AG04450 (cell line): ENCODE results near the gene CRYBA4. TPM values are rescaled to one million over a fixed set of nuclear protein-coding genes. Genes with fewer than 3 reads are reported as not detected.

ENCODE experiments used
- CTCF ChIA-PET: fragments of 300-600, 350-600 bp; formaldehyde crosslinking; extraction: SDS; loops from one replicate; lab custom pipeline; 2022; ENCODE audit warnings: antibody characterized with exemption, inconsistent platforms; lab: Charles Lee
- POLR2A ChIA-PET: fragments of 350-600 bp; formaldehyde crosslinking; extraction: SDS; loops from one replicate; lab custom pipeline; 2021; ENCODE audit warnings: antibody characterized with exemption, inconsistent platforms; lab: Yijun Ruan, JAX
- DNase-seq: peaks from one replicate; pipeline ENCODE4 v3.0.0-alpha.2; 2011; ENCODE audit warnings: low read depth, low spot score
- H3K27ac ChIP-seq: one replicate; pipeline ENCODE4 v1.5.1; 2012; ENCODE audit warnings: low read depth, low read length, control low read depth
- H3K27me3 ChIP-seq: one replicate; pipeline ENCODE4 v1.6.0; 2012; ENCODE audit warnings: low read length; ENCODE audit not compliant: control insufficient read depth, insufficient read depth
- H3K4me3 ChIP-seq: 2 replicates; pipeline ENCODE4 v1.5.1; 2011; ENCODE audit warnings: mild to moderate bottlenecking, low read depth, low read length, control low read depth
- H3K9me3 ChIP-seq: 2 replicates; pipeline ENCODE4 v1.5.1; 2012; ENCODE audit warnings: low read length; ENCODE audit not compliant: control insufficient read depth, insufficient read depth
- polyA plus RNA-seq: library from polyadenylated mRNA; depleted of rRNA; stranded (reverse); fragments of >200 nt; gene quantifications from 2 replicates; pipeline ENCODE4 v1.2.3, GENCODE V29; 2011
- TF ChIP-seq, protein P1 (sequence below): IDR thresholded peaks from 2 replicates; pipeline ENCODE4 v1.5.1; 2011; ENCODE audit warnings: low read depth, low read length, control low read depth, inconsistent platforms

CRYBA4 gene
- polyA plus RNA-seq, 1 experiment, result not detected

DNA sequence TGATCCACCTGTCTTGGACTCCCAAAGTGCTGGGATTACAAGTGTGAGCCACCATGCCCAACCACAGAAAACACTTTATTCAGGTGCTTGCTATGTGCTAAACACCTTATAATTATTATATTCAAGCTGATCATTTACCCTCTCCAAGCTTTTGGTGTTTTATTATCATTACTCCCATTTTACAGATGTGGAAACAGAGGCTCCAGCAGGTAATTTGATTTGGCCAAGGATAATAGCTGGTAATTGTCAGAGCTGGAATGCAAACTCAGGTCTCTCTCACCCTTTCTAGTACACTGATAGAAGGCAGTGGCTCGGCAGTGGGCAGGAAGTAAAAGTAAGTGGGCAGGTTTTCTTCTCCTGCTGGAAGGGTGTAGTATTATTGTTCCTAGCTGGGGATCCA is 28.0 kb upstream of the CRYBA4 start:
- TF ChIP-seq, protein P1, sequence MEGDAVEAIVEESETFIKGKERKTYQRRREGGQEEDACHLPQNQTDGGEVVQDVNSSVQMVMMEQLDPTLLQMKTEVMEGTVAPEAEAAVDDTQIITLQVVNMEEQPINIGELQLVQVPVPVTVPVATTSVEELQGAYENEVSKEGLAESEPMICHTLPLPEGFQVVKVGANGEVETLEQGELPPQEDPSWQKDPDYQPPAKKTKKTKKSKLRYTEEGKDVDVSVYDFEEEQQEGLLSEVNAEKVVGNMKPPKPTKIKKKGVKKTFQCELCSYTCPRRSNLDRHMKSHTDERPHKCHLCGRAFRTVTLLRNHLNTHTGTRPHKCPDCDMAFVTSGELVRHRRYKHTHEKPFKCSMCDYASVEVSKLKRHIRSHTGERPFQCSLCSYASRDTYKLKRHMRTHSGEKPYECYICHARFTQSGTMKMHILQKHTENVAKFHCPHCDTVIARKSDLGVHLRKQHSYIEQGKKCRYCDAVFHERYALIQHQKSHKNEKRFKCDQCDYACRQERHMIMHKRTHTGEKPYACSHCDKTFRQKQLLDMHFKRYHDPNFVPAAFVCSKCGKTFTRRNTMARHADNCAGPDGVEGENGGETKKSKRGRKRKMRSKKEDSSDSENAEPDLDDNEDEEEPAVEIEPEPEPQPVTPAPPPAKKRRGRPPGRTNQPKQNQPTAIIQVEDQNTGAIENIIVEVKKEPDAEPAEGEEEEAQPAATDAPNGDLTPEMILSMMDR, result no peak
- DNase-seq, result no peak
- Histone ChIP-seq H3K4me3 (no peak overlapping the region), H3K27ac (no peak overlapping the region), H3K9me3 (no peaks in the 10 kb centered on the region), H3K27me3 (peaks cover 24% of the 10 kb centered on the region)
- ChIA-PET POLR2A (no interaction called here), CTCF (no interaction called here)

DNA sequence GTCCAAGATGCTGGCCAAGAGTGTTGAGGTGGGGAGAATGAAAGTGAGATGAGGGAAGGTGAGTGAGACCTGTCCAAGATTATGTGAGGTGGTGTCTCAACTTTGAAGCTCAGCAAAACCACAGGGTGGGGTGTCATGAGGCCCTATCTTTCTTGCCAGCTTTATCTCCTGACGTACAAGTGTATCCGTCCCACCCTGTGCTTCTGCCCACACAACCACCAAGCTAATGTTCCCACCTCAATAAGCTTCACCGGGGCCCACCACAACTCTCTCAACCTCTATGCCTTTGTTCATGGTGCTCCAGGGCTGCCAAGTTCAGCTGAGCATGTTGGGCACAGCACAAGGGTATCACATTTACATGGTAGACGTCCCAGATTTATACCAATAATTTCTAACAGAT is 24.7 kb upstream of the CRYBA4 start:
- Histone ChIP-seq H3K9me3 (no peaks in the 10 kb centered on the region), H3K4me3 (no peak overlapping the region), H3K27me3 (peaks cover 33% of the 10 kb centered on the region), H3K27ac (no peak overlapping the region)
- TF ChIP-seq, protein P1, result no peak
- no peak for DNase-seq
- POLR2A ChIA-PET, result no interaction called here
- CTCF ChIA-PET, result interaction anchor here (1.2 kb wide), 1 partner anchor 68 kb away, joined by 5 read pairs; no protein-coding TSS in a partner anchor

DNA sequence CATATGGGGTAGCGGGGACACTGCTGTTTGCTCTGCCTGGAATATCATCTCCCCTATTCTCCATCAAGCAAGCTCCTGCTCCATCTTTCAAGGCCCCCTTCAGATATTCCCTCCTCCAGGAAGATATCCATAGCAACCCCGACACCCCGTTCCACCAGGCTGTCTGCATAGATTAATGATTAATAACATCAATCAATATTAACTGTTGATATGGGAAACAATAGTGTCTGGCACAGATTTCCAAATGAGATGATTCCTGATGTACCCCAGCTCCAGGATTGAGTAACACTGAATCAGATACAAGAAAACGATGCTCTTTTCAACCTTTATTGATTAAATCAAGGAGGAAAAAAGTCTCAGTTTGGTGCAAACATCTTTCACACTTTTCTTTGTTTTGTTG is 24.3 kb upstream of the CRYBA4 start:
- TF ChIP-seq, protein P1, result no peak
- H3K9me3 ChIP-seq, result no peaks in the 10 kb centered on the region
- H3K27me3 ChIP-seq, result peaks cover 29% of the 10 kb centered on the region
- ChIA-PET POLR2A (no interaction called here), CTCF (interaction anchor here (1.2 kb wide), 1 partner anchor 68 kb away, joined by 5 read pairs; no protein-coding TSS in a partner anchor)
- H3K27ac ChIP-seq, result no peak overlapping the region
- no peak for DNase-seq
- no peak overlapping the region for H3K4me3 ChIP-seq

DNA sequence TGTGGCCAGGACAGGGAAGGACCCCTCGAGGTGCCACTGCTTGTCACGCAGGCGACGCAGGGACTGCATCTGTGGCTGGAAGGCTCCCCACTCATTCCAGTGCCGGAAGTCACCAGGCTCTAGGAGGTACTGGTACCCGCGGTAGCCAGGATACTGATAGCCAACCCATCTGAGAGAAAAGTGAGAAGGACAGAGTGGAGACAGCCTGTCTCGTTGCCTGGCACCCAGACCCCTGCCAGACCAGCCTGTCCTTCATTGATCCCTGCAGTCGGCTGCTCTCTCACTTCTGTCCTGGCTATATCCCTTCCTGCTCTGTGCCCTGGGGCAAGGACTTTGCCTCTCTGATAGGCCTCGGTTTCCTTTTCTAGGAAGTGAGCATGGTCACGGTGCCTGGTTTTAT is 22.3 kb upstream of the CRYBA4 start:
- ChIA-PET POLR2A (no interaction called here), CTCF (no interaction called here)
- H3K27me3 ChIP-seq, result peaks cover 22% of the 10 kb centered on the region
- no peak for DNase-seq
- H3K4me3 ChIP-seq, result no peak overlapping the region
- no peaks in the 10 kb centered on the region for H3K9me3 ChIP-seq
- H3K27ac ChIP-seq, result no peak overlapping the region
- TF ChIP-seq, protein P1, result no peak

DNA sequence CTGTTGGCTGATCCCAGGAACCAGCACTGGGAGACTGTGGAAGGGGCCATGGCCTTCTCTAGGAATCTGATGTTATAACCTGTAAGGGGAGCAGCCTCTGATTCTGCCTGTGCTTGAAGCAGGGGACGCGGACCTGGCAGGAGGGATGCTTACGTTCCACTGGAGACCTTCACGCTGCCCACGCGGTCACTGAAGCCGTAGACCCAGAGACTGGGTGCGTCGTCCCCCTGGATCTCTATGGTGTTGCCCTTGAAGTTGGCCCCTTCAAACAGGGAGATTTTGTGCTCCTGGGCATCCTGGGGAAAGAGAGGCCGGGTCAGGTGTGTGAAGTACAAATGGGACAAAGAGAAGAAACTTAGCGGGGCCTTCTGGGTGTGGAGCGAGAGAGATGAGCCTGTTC is 20.0 kb upstream of the CRYBA4 start:
- DNase-seq, result no peak
- ChIA-PET POLR2A (no interaction called here), CTCF (no interaction called here)
- no peaks in the 10 kb centered on the region for H3K9me3 ChIP-seq
- no peak overlapping the region for H3K27ac ChIP-seq
- TF ChIP-seq, protein P1, result no peak
- H3K4me3 ChIP-seq, result no peak overlapping the region
- peaks cover 22% of the 10 kb centered on the region for H3K27me3 ChIP-seq
